H1 (cell line): ENCODE measurements around the gene EEF1A2. TPM values are rescaled to one million over a fixed set of nuclear protein-coding genes. Genes with fewer than 3 reads are reported as not detected.

Experiments
- CHD7 ChIP-seq: fragments of 300-600 bp; sonication (generic); IDR thresholded peaks from 2 replicates; pipeline ENCODE4 v1.7.1; 2012; ENCODE audit warnings: low read length, moderate library complexity, mild to moderate bottlenecking, inconsistent platforms; ENCODE audit not compliant: insufficient replicate concordance
- polyA plus RNA-seq, 7 experiments: library from polyadenylated mRNA; depleted of rRNA in 3 of 7; stranded (reverse) in 5 of 7; unstranded in 2 of 7; fragments of >200 nt in 5 of 7; fragments of 200-250 nt in 2 of 7; gene quantifications; 1 replicate in 5 of 7; 2 replicates in 1 of 7; 4 replicates in 1 of 7; pipeline versions ENCODE4 v1.2.1 to v1.2.3, GENCODE V29; 2011 to 2013; ENCODE audit warnings: missing spikeins in 2 of 7, mixed read lengths in 2 of 7
- total RNA-seq: library from RNA; stranded (reverse); fragmentation: NEBNext Ultra II Directional; extraction: Animal tissue kit (Norgen Biotek cat#: 25700); gene quantifications from 2 replicates; pipeline ENCODE4 v1.2.1, GENCODE V29; 2021

EEF1A2 gene
- total and polyA plus RNA-seq, 2 of the 8 experiments (the other 6 are each of a cell fraction or from before 2014, with no cell fraction given) = 7.4 to 25.8 TPM

GRCh38 chr20:63525185-63525584 lies 26.3 kb upstream of the EEF1A2 start (continued):
- no peak for TF ChIP-seq CHD7
